ENCODE results near the gene ZNF157. TPM values are rescaled to one million over a fixed set of nuclear protein-coding genes. Genes with fewer than 3 reads are reported as not detected.
"Not testable (repeated sequence)": the region's sequence is repeated elsewhere in the genome, so short reads cannot be mapped to it uniquely, and the experiment has no call there.

ZNF157 gene
- total RNA-seq, 2 donors from 2014 or later: 0.60 to 0.67 TPM

DNA sequence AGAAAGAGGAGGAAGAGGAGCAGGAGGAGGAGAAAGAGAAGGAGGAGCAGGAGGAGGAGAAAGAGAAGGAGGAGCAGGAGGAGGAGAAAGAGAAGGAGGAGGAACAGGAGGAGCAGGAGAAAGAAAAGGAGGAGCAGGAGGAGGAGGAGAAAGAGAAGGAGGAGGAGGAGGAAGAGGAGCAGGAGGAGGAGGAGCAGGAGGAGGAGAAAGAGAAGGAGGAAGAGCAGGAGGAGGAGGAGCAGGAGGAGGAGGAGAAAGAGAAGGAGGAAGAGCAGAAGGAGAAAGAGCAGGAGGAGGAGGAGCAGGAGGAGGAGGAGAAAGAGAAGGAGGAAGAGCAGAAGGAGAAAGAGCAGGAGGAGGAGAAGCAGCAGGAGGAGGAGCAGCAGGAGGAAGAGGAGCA, 10.5 kb downstream of the ZNF157 start:
- peak overlapping the region; percentile 65 to 74 for H3K4me3 Mint-ChIP-seq
- DNase-seq; ATAC-seq (replicated peaks in 1 of 2); H3K9me3 Mint-ChIP-seq; H3K36me3 Mint-ChIP-seq (ENCODE audit: insufficient read depth in 2 of 2): not testable (repeated sequence)
- H3K4me1 Mint-ChIP-seq (ENCODE audit: low read depth): peaks cover 28% of the 10 kb centered on the region
- H3K27ac Mint-ChIP-seq: peak overlapping the region; percentile 73
- peaks cover 12% of the 10 kb centered on the region for H3K27me3 Mint-ChIP-seq (ENCODE audit: low read depth)

DNA sequence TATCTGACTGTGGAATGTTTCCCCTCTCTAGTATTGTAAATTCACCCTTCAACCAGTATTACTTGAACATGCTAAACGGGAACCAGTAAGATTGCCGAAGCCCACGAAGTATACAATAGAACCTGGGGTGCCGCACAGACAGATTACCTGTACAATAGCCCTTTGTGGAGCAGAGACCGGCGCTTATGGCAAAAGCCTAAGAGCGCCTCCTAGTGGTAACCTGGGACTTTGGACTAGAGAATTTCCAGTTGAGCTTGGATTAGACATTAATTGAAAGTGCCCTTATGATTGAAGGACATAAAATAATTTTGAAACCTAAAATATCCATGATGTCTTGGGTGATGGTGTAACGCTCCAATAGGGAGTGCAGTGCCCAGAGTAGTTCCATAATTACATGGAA, 14.1 kb downstream of the ZNF157 start:
- no peaks in the 10 kb centered on the region for H3K9me3 Mint-ChIP-seq
- H3K27me3 Mint-ChIP-seq (ENCODE audit: low read depth): peaks cover 12% of the 10 kb centered on the region
- peaks cover 28% of the 10 kb centered on the region for H3K4me1 Mint-ChIP-seq (ENCODE audit: low read depth)
- H3K4me3 Mint-ChIP-seq: peak overlapping the region in 1 of 2 donors; percentile 55
- no peak overlapping the region for H3K27ac Mint-ChIP-seq
- ATAC-seq (replicated peaks in 1 of 2) (peak; percentile 73 to 77), DNase-seq (peak; percentile 68 to 73)
- H3K36me3 Mint-ChIP-seq (ENCODE audit: insufficient read depth in 2 of 2): no peaks in the 10 kb centered on the region

- H3K36me3 Mint-ChIP-seq (ENCODE audit: insufficient read depth in 2 of 2): no peaks in the 10 kb centered on the region
- peak overlapping the region; percentile 8 to 11 for H3K4me3 Mint-ChIP-seq
- H3K9me3 Mint-ChIP-seq: no peaks in the 10 kb centered on the region
- peaks cover 8% of the 10 kb centered on the region for H3K4me1 Mint-ChIP-seq (ENCODE audit: low read depth)
- DNase-seq (no peak), ATAC-seq (replicated peaks in 1 of 2) (no peak)
- H3K27me3 Mint-ChIP-seq (ENCODE audit: low read depth): no peaks in the 10 kb centered on the region
- H3K27ac Mint-ChIP-seq: no peak overlapping the region
These were observed 20.4 kb downstream of the ZNF157 start for GRCh38 chrX:47390780-47391179.

- ATAC-seq (replicated peaks in 1 of 2): no peak
- Mint-ChIP-seq H3K36me3 (ENCODE audit: insufficient read depth in 2 of 2) (peaks cover 18 to 47% of the 10 kb centered on the region in 2 donors), H3K4me1 (ENCODE audit: low read depth) (no peaks in the 10 kb centered on the region), H3K27me3 (ENCODE audit: low read depth) (no peaks in the 10 kb centered on the region), H3K27ac (no peak overlapping the region), H3K9me3 (peaks cover 10 to 18% of the 10 kb centered on the region in 2 donors), H3K4me3 (no peak overlapping the region)
- DNase-seq: no peak
These were observed 42.8 kb downstream of the ZNF157 start for GRCh38 chrX:47413179-47413594.

DNA sequence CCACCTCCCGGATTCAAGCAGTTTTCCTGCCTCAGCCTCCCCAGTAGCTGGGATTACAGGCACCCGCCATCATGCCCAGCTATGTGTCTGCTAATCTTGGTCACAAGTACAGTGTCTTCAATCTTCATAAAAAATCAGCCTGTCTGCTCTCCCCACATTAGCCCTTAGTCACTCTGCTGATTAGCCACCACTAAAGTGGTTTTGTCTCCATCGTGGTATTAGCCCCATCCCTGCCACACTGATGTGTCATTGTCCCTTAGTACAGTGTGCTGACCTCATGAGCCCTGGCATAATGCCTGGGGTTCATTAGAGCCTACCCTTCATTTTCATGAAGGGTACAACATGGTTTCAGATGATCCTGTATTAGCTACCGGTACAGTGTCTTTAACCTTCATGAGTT, 49.9 kb downstream of the ZNF157 start:
- peaks cover 3 to 16% of the 10 kb centered on the region in 2 donors for H3K36me3 Mint-ChIP-seq (ENCODE audit: insufficient read depth in 2 of 2)
- no peak for ATAC-seq (replicated peaks in 1 of 2)
- H3K27ac Mint-ChIP-seq: no peak overlapping the region
- peaks cover 25% of the 10 kb centered on the region for H3K27me3 Mint-ChIP-seq (ENCODE audit: low read depth)
- no peaks in the 10 kb centered on the region for H3K4me1 Mint-ChIP-seq (ENCODE audit: low read depth)
- DNase-seq: no peak
- H3K9me3 Mint-ChIP-seq: peaks cover 11 to 17% of the 10 kb centered on the region in 2 donors
- no peak overlapping the region for H3K4me3 Mint-ChIP-seq

DNA sequence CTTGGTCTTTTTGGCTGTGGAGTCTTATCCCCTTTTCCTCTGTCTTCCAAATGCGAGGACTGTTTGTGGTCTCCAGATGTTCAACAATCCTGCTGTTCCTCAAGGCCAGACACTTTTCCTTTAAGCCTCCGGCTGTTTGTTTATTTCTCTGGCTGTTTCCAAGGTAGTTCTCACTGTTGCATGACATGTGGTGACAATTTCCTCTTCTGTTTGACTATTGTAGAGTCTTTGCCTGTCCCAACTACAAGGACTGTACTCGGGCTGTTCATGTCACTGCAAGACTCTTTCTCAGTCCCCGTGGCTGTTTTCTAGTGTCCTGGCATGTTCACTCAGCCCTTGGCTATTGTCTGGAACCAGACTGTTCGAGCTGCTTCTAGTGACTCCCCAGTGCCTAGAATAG, 50.6 kb downstream of the ZNF157 start:
- ATAC-seq (replicated peaks in 1 of 2): no peak

DNA sequence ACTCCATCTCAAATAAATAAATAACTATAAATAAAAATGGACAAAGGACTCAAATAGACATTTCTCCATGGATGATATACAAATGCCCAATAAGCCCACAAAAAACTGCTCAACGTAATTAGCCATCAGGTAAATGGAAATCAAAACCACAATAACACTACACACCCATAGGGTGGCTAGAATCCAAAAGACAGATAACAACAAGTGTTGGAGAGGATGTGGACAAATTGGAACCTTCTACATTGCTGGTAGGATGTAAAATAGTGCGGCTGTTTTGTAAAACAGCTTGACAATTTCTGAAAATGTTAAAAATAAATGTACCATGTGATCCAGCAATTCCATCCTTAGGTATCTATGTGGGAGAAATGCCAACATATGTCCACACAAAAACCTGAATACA, 52.1 kb downstream of the ZNF157 start:
- H3K36me3 Mint-ChIP-seq (ENCODE audit: insufficient read depth in 2 of 2): peaks cover 3 to 7% of the 10 kb centered on the region in 2 donors
- peaks cover 39% of the 10 kb centered on the region for H3K27me3 Mint-ChIP-seq (ENCODE audit: low read depth)
- no peak overlapping the region for H3K4me3 Mint-ChIP-seq
- H3K4me1 Mint-ChIP-seq (ENCODE audit: low read depth): no peaks in the 10 kb centered on the region
- no peak overlapping the region for H3K27ac Mint-ChIP-seq
- peaks cover 9 to 14% of the 10 kb centered on the region in 2 donors for H3K9me3 Mint-ChIP-seq
- no peak for DNase-seq
- ATAC-seq (replicated peaks in 1 of 2): no peak

More for the DNA sequence above, 50.6 kb downstream of the ZNF157 start:
- H3K4me3 Mint-ChIP-seq: no peak overlapping the region
- H3K9me3 Mint-ChIP-seq: peaks cover 11 to 17% of the 10 kb centered on the region in 2 donors
- H3K27me3 Mint-ChIP-seq (ENCODE audit: low read depth): peaks cover 25% of the 10 kb centered on the region
- no peak for DNase-seq
- no peaks in the 10 kb centered on the region for H3K4me1 Mint-ChIP-seq (ENCODE audit: low read depth)
- H3K36me3 Mint-ChIP-seq (ENCODE audit: insufficient read depth in 2 of 2): peaks cover 3 to 12% of the 10 kb centered on the region in 2 donors
- H3K27ac Mint-ChIP-seq: no peak overlapping the region

- Mint-ChIP-seq H3K4me3 (no peak overlapping the region), H3K36me3 (ENCODE audit: insufficient read depth in 2 of 2) (peaks cover 0 to 2% of the 10 kb centered on the region in 2 donors), H3K4me1 (ENCODE audit: low read depth) (no peaks in the 10 kb centered on the region), H3K9me3 (no peaks in the 10 kb centered on the region), H3K27ac (no peak overlapping the region), H3K27me3 (ENCODE audit: low read depth) (peaks cover 13% of the 10 kb centered on the region)
- ATAC-seq (replicated peaks in 1 of 2) (no peak), DNase-seq (no peak)
These were observed 60.5 kb downstream of the ZNF157 start for GRCh38 chrX:47430925-47431324.

DNA sequence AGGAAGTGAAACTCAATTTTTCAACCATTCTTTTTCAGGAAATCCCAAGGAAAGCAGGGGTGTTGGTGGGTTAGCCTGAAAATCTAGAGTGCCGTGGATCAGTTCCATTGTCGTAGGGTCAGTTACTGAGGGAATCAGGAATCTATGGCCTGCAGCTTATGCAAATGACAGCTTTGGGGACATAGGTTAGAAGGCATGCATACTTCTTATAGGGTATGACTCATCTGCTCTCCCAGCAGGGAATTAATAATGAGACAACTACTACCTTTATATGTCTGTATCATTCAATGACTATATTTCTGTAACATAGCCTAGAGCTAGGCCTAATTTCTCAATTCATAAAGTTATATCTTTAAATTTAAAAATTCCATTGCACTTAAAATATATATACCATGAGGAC, 76.1 kb downstream of the ZNF157 start:
- H3K4me1 Mint-ChIP-seq (ENCODE audit: low read depth): no peaks in the 10 kb centered on the region
- peaks cover 24 to 52% of the 10 kb centered on the region in 2 donors for H3K36me3 Mint-ChIP-seq (ENCODE audit: insufficient read depth in 2 of 2)
- no peaks in the 10 kb centered on the region for H3K27me3 Mint-ChIP-seq (ENCODE audit: low read depth)
- no peak for DNase-seq
- H3K9me3 Mint-ChIP-seq: peaks cover 15 to 16% of the 10 kb centered on the region in 2 donors
- no peak for ATAC-seq (replicated peaks in 1 of 2)
- H3K4me3 Mint-ChIP-seq: no peak overlapping the region
- H3K27ac Mint-ChIP-seq: no peak overlapping the region

- H3K36me3 Mint-ChIP-seq (ENCODE audit: insufficient read depth in 2 of 2): peaks cover 24 to 54% of the 10 kb centered on the region in 2 donors
- ATAC-seq (replicated peaks in 1 of 2) (no peak), DNase-seq (no peak)
- H3K27ac Mint-ChIP-seq: no peak overlapping the region
- H3K4me3 Mint-ChIP-seq: no peak overlapping the region
- H3K9me3 Mint-ChIP-seq: peaks cover 14 to 16% of the 10 kb centered on the region in 2 donors
- H3K27me3 Mint-ChIP-seq (ENCODE audit: low read depth): no peaks in the 10 kb centered on the region
- no peaks in the 10 kb centered on the region for H3K4me1 Mint-ChIP-seq (ENCODE audit: low read depth)
These were observed 76.6 kb downstream of the ZNF157 start for GRCh38 chrX:47446971-47447370.

DNA sequence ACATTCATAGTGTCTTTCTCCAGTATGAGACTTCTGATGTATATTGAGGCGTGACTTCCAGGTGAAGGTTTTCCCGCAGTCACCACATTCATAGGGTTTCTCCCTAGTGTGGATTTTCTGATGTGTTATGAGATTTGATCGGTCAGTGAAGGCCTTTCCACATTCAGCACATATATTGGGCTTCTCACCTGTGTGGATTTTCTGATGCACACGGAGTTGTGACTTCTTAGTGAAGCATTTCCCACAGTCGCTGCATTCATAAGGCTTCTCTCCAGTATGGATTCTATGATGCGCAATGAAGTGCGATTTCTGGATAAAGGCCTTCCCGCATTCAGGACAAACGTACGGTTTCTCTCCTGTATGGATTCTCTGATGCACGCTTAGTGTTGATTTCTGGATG, 77.2 kb downstream of the ZNF157 start:
- H3K27ac Mint-ChIP-seq: no peak overlapping the region
- H3K4me1 Mint-ChIP-seq (ENCODE audit: low read depth): no peaks in the 10 kb centered on the region
- ATAC-seq (replicated peaks in 1 of 2) (no peak), DNase-seq (no peak)
- H3K36me3 Mint-ChIP-seq (ENCODE audit: insufficient read depth in 2 of 2): peaks cover 24 to 59% of the 10 kb centered on the region in 2 donors
- no peaks in the 10 kb centered on the region for H3K27me3 Mint-ChIP-seq (ENCODE audit: low read depth)
- H3K9me3 Mint-ChIP-seq: peaks cover 12 to 16% of the 10 kb centered on the region in 2 donors
- no peak overlapping the region for H3K4me3 Mint-ChIP-seq

DNA sequence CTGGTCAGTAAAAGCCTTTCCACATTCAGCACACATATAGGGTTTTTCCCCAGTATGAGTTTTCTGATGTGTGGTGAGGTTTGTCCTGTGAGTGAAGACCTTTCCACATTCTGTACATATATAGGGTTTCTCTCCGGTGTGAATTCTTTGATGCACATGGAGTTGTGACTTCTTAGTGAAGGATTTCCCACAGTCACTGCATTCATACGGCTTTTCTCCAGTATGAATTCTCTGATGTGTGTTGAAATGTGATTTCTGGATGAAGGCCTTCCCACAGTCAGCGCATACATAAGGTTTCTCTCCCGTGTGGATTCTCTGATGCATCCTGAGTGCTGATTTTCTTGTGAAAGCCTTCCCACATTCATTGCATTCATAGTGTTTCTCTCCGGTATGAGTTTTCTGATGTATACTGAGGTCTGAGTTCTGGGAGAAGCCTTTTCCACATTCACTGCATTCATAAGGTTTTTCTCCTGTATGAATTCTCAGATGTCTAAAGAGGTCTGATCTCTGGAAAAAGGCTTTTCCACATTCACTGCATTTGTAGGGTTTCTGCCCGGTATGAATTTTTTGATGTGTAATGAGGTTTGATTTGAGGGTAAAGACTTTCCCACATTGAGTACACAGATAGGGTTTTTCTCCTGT, 77.9 kb downstream of the ZNF157 start:
- ATAC-seq (replicated peaks in 1 of 2) (no peak), DNase-seq (no peak)
- Mint-ChIP-seq H3K36me3 (ENCODE audit: insufficient read depth in 2 of 2) (peaks cover 28 to 65% of the 10 kb centered on the region in 2 donors), H3K27me3 (ENCODE audit: low read depth) (peaks cover 1% of the 10 kb centered on the region), H3K9me3 (peaks cover 12 to 16% of the 10 kb centered on the region in 2 donors), H3K27ac (no peak overlapping the region), H3K4me1 (ENCODE audit: low read depth) (no peaks in the 10 kb centered on the region), H3K4me3 (no peak overlapping the region)

DNA sequence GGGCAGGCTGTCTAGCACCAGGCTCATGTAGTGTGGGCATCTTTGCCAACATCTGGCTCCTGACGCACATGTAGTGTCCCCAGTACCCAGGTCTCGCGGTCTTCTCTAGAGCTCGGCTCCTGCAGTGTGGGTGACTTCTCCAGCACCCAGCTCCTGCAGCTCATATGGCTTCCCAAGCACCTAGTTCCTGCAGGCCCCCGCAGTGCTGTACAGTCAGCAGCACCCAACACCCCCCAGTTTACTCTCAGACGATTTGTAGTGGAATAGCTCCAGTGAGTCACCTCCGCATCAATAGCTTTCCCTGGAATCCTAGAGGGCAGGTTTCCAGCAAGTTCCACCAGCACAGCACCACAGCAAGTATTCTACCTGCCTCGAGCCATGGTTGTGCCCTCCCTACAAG, 81.7 kb downstream of the ZNF157 start:
- no peak for DNase-seq
- Mint-ChIP-seq H3K36me3 (ENCODE audit: insufficient read depth in 2 of 2) (peaks cover 31 to 72% of the 10 kb centered on the region in 2 donors), H3K27ac (no peak overlapping the region), H3K9me3 (peaks cover 5 to 21% of the 10 kb centered on the region in 2 donors), H3K27me3 (ENCODE audit: low read depth) (peaks cover 14% of the 10 kb centered on the region), H3K4me1 (ENCODE audit: low read depth) (no peaks in the 10 kb centered on the region), H3K4me3 (no peak overlapping the region)
- no peak for ATAC-seq (replicated peaks in 1 of 2)

DNA sequence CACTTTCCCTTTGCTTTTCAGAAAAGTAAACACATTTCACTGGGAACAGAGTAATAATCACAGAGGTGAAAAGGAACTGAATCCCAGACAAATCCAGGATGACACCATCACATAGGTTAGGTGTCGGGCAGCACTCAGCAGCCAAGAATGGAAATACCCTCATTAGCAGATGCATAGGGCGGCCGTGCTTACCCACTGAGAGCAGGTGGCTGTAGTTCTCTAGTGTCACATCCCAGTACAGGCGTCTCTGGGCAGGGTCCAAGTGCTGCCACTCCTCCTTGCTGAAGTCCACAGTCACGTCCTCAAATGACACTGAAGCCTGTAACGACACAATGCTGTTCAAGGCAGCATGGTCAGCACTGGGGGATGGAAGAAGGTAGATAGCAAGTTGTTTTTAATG, 85.7 kb downstream of the ZNF157 start:
- Mint-ChIP-seq H3K27ac (no peak overlapping the region), H3K36me3 (ENCODE audit: insufficient read depth in 2 of 2) (peaks cover 17 to 47% of the 10 kb centered on the region in 2 donors), H3K4me1 (ENCODE audit: low read depth) (no peaks in the 10 kb centered on the region), H3K4me3 (no peak overlapping the region), H3K27me3 (ENCODE audit: low read depth) (peaks cover 17% of the 10 kb centered on the region), H3K9me3 (peaks cover 0 to 5% of the 10 kb centered on the region in 2 donors)
- DNase-seq (no peak), ATAC-seq (replicated peaks in 1 of 2) (no peak)
